GM20000 (cell line): ENCODE results near the gene ZFP57.

Experiments used
- DNase-seq: peaks from one replicate; pipeline ENCODE4 v3.0.0; 2012; ENCODE audit warnings: low spot score
- CTCF ChIP-seq: IDR thresholded peaks from 2 replicates; pipeline ENCODE4 v1.5.1; 2012; ENCODE audit warnings: mild to moderate bottlenecking, control low read depth; ENCODE audit errors: extremely low read depth, missing control alignments

Gene ZFP57

GRCh38 chr6:29649701-29650673, 31.0 kb downstream of the ZFP57 start:
- TF ChIP-seq CTCF = peak; percentile 87
- peak; percentile 94 for DNase-seq

- no peak for DNase-seq
- peak; percentile 57 for TF ChIP-seq CTCF
These were observed 32.9 kb downstream of the ZFP57 start for GRCh38 chr6:29647927-29648642.

GRCh38 chr6:29641430-29642148, 39.4 kb downstream of the ZFP57 start:
- DNase-seq = no peak
- no peak for TF ChIP-seq CTCF

GRCh38 chr6:29637247-29637646, 43.7 kb downstream of the ZFP57 start:
- DNase-seq = no peak
- no peak for TF ChIP-seq CTCF

GRCh38 chr6:29633534-29633905, 47.4 kb downstream of the ZFP57 start:
- no peak for TF ChIP-seq CTCF
- DNase-seq = no peak

- DNase-seq = peak; percentile 97
- TF ChIP-seq CTCF = no peak
These were observed 48.0 kb downstream of the ZFP57 start, which contains the start of gene GABBR1 for GRCh38 chr6:29632789-29633533. TSS of gene GABBR1 (minus strand) at chr6:29633183. CDS start at chr6:29632385, 798 bp downstream.
